Aorta (tissue), 5 donors: ENCODE data around the gene MTG1. TPM values are rescaled to one million over a fixed set of nuclear protein-coding genes. Genes with fewer than 3 reads are reported as not detected.

Source experiments
- ATAC-seq: fragments of 200-7000 bp; cut with Tn5 transposase; one replicate; pipeline ENCODE4 v1.9.1; 2022; ENCODE audit warnings: moderate library complexity; ENCODE audit not compliant: low FRiP score
- DNase-seq, 2 donors: peaks; one replicate each; pipeline ENCODE4 v3.0.0-alpha.2; 2020
- H3K27ac ChIP-seq, 2 donors: one replicate each; pipeline ENCODE4 v1.5.1; 2013; ENCODE audit warnings: low read length in 2 of 2, mild to moderate bottlenecking in 2 of 2, moderate library complexity in 2 of 2, control low read depth in 1 of 2, inconsistent platforms in 1 of 2, low read depth in 1 of 2
- H3K27me3 ChIP-seq, 2 donors: one replicate each; pipeline ENCODE4 v1.6.1; 2013; ENCODE audit warnings: control low read depth in 1 of 2, low read length in 1 of 2, mild to moderate bottlenecking in 1 of 2, moderate library complexity in 1 of 2; ENCODE audit not compliant: insufficient read depth in 2 of 2, control insufficient read depth in 1 of 2
- H3K36me3 ChIP-seq, 2 donors: one replicate each; pipeline ENCODE4 v1.6.1; 2013; ENCODE audit warnings: control low read depth in 1 of 2, low read length in 1 of 2, mild to moderate bottlenecking in 1 of 2; ENCODE audit not compliant: insufficient read depth in 2 of 2, control insufficient read depth in 1 of 2
- H3K4me1 ChIP-seq, 2 donors: one replicate each; pipeline ENCODE4 v1.6.1; 2013; ENCODE audit warnings: low read length in 2 of 2, control low read depth in 1 of 2, mild to moderate bottlenecking in 1 of 2, moderate library complexity in 1 of 2; ENCODE audit not compliant: insufficient read depth in 2 of 2, control insufficient read depth in 1 of 2
- H3K4me3 ChIP-seq, 2 donors: one replicate each; pipeline ENCODE4 v1.5.1; 2013; ENCODE audit warnings: low read length in 2 of 2, control low read depth in 1 of 2, mild to moderate bottlenecking in 1 of 2
- H3K9me3 ChIP-seq: one replicate; pipeline ENCODE4 v1.6.1; 2013; ENCODE audit warnings: mild to moderate bottlenecking, low read length; ENCODE audit not compliant: control insufficient read depth
- WGBS, 2 donors: extraction: QIAGEN DNeasy Blood & Tissue Kit; methylation state at CpG; one replicate each; pipeline ENCODE4 v1.1.7; 2013; 5-methylcytosine and 5-hydroxymethylcytosine counted together
- intact Hi-C, 2 donors: fragments of 100-400 bp; cut with DNase I; formaldehyde crosslinking; loops; one replicate each; pipeline versions ENCODE4 v1.14.2 to v1.15.0; 2022
- polyA plus RNA-seq, 2 donors: library from polyadenylated mRNA; stranded (reverse); fragments of 200-250 nt; gene quantifications; one replicate each; pipeline ENCODE4 v1.2.3, GENCODE V29; 2013
- total RNA-seq, 2 donors: library from RNA; stranded (reverse); fragmentation: NEBNext Ultra II Directional; extraction: Animal tissue kit (Norgen Biotek cat#: 25700); gene quantifications; one replicate each; pipeline ENCODE4 v1.2.1, GENCODE V29; 2021
- donor health status: healthy with polysubstance abuse.
- donor health status: Bipolar disorder and iron deficiency.
- donor health status: DM: no; HTN: no; CAD: no.
- donor health status: DM: no; HTN: no; CAD: no.
- donor health status: DM: yes; HTN: yes; CAD: no.

The MTG1 gene
- total and polyA plus RNA-seq, 4 donors: 13.1 to 39.3 (median 31.0) TPM

DNA sequence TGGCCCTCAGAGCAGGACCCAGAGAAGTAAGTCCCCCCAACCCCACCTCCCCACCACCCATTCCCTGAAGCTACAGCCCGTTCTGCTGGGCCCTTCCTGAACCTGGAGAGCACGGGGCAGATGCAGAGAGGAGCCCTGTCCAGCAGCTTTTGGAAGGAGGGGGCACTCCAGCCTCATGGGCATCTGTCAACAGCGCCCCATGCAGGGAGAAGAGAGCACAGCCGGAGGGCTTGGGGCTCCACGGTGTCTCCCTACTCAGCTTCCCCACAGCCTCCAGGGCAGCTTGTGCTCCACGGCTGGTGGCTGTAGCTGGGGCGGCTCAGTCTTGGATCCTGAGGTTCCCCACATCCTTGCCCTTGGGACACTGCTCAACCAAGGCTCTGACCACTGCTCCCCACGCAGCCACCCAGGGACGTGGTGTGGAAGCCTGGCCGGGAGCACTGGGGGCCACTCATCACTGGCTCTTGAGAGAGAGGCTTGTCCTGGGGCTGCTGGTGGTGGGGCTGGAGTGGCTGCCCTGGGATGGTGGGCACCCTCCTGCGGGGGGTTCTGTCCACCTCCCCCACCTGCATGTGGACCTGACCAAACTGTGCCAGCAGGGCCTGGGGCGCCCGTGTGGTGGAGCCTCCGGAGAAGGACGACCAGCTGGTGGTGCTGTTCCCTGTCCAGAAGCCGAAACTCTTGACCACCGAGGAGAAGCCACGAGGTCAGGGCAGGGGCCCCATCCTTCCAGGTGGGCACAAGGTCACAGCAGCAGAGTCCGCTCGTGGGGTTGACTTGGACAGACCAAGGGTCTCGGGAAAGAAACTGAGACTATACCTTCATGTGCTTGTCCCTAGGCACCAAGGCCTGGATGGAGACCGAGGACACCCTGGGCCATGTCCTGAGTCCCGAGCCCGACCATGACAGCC lies 42.3 kb upstream of the MTG1 start:
- DNase-seq (no peak), ATAC-seq (no peak)
- Histone ChIP-seq H3K9me3 (no peaks in the 10 kb centered on the region), H3K4me1 (no peaks in the 10 kb centered on the region), H3K27me3 (no peaks in the 10 kb centered on the region), H3K36me3 (no peaks in the 10 kb centered on the region), H3K4me3 (no peak overlapping the region), H3K27ac (no peak overlapping the region)
- intact Hi-C loops: no loop called here
- WGBS, 2 donors: 65 to 66% methylated on average over 24 of the region's 24 CpGs

DNA sequence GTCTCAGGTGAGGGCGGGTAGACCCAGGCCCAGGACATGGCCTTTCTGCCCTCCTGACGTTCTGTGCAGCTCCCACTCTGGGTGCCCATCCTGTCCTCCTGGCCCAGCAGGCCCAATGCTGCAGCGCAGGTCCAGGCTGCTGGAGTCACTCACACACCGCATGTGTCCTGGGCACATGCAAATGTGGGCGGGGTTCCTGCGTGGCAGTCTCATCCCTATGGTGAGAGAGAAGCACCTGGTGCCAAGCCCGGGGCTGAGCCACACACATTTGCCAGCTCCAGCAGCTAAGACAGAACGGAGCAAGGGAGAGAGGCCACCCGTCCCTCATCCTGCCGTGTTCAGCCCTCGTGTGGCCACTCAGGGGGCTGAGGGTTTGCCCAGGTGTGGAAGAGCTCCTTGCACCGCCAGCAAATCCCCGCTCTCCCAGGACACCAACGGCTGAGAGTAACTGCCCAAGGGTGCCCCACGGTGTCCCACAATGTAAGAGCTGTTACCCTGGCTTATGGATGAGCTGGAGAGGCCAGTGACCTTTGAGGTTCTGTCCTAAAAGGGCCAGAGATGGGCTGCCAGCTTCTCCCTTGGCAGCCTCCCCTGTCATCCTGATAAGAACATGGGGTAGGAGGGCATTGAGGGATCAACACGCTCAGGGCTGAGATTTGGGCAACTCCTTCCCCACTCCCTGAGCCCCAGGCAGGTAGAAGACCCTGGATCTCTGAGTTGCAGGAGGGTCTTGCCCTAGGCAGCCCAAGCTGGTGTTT lies 40.6 kb upstream of the MTG1 start:
- H3K9me3 ChIP-seq: no peaks in the 10 kb centered on the region
- no peaks in the 10 kb centered on the region for H3K4me1 ChIP-seq
- 81 to 83% methylated on average over 16 of the region's 16 CpGs for WGBS, 2 donors
- H3K4me3 ChIP-seq: no peak overlapping the region
- intact Hi-C loops: no loop called here
- DNase-seq (no peak), ATAC-seq (no peak)
- H3K27ac ChIP-seq: no peak overlapping the region
- no peaks in the 10 kb centered on the region for H3K36me3 ChIP-seq
- no peaks in the 10 kb centered on the region for H3K27me3 ChIP-seq

DNA sequence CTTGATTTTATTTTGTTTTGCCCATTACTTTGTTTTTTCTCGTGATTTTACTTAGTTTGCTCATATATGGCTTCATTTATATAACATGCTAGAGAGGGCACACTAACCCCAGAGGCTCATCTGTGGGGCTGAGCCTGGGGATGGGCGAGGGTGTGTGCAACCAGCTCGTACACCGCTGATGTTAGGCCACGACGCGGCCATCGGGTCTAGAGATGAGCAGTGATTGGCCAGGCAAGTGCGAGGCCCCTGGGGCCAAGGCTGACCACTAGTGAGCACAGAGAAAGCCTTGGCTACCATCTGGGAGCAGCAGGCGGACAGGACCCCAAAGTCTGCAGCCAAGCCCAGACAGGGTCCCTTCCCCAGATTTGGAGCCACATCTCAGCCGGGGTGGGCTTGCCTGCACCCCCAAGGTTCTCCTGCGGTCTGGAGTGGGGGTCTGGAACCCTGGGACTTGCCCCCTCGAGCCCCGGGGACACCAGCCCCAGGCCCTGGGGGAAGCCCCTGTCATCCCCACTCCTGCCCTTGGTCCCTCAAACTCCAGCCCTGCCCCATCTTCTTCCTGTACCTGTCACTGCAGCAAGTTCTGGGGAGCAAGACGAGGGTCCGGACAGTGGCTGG lies 39.9 kb upstream of the MTG1 start:
- ATAC-seq: no peak
- H3K27me3 ChIP-seq: no peaks in the 10 kb centered on the region
- WGBS, 2 donors: 87 to 96% methylated on average over 15 to 16 of the region's 16 CpGs

DNA sequence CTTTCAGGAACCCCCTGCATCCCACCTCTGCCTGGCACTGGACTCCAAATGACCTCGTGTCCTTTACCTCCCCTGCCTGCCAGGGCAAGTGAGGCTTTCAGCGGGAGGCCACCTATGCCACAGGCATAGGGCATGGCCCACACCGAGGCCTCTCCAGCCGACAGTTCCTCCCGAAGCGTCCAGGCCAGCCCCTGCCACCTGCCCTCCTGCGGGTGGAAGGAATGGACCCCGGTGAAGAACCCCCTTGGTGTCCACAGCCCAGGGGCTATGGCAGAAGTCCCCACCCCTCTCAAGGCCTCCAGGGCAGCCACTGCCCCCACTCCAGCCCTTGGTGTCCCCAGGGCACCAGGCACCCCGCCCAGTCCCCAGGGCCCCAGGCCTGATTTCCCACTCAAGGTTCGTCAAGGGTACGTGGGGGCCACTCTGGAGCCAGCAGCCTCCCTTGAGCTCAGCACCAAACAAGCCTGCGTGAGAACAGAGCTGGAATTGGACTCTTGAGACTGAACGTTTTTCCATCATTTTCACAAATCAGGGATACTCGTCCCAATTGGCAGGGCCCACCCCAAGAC lies 39.2 kb upstream of the MTG1 start:
- ATAC-seq: no peak
- intact Hi-C loops: no loop called here

More for the DNA sequence above, 39.9 kb upstream of the MTG1 start:
- Histone ChIP-seq H3K27ac (no peak overlapping the region), H3K4me3 (no peak overlapping the region), H3K9me3 (no peaks in the 10 kb centered on the region), H3K4me1 (no peaks in the 10 kb centered on the region), H3K36me3 (no peaks in the 10 kb centered on the region)
- intact Hi-C loops: no loop called here
- no peak for DNase-seq

DNA sequence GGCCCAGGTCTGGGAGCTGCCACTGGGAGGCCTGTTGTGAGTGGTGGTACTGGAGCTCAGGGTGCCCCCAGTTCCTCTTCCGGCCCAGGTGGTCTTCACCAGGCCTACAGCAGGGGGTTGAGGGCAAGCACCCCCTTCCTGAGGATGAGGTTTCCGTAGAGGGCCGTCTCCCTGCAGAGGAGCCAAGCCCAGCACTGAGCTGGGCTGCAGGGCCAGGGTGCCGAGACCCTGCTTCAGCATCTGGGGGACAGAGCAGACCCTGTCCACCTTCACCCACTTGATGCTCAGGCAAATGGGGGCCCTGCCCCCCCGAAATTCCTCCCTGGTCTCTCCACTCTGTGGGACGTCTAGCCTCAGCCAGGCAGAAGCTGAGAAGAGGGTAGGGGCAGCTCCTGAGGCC lies 38.7 kb upstream of the MTG1 start:
- ATAC-seq (no peak), DNase-seq (no peak)
- intact Hi-C loops: no loop called here
- Histone ChIP-seq H3K4me1 (no peaks in the 10 kb centered on the region), H3K4me3 (no peak overlapping the region), H3K27me3 (no peaks in the 10 kb centered on the region), H3K36me3 (no peaks in the 10 kb centered on the region), H3K27ac (no peak overlapping the region), H3K9me3 (no peaks in the 10 kb centered on the region)
- WGBS, 2 donors: 95 to 98% methylated on average over 6 of the region's 6 CpGs

More for the DNA sequence above, 39.2 kb upstream of the MTG1 start:
- WGBS, 2 donors: 93 to 94% methylated on average over 14 of the region's 14 CpGs
- no peak for DNase-seq
- Histone ChIP-seq H3K27ac (no peak overlapping the region), H3K4me3 (no peak overlapping the region), H3K4me1 (no peaks in the 10 kb centered on the region), H3K9me3 (no peaks in the 10 kb centered on the region), H3K36me3 (no peaks in the 10 kb centered on the region), H3K27me3 (no peaks in the 10 kb centered on the region)

DNA sequence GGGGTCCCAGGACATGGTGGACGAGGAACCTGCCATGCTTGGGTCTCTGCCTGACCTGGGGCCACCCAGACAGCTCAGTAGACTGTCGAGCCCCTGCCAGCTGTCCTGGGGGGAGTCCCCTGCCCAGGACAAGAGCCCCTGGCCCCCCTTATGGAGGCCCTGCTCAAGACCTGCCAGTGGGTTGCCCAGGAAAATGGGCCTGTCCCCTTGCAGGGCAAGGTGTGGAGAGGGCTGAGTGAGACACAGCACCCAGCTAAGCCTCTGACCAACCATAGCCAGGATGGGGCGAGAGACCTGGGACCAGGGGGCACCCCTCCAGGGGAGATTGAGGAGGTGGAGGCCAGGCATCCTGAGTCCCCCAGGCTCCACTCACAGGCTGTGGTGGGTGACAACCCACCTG lies 38.0 kb upstream of the MTG1 start:
- H3K27me3 ChIP-seq: no peaks in the 10 kb centered on the region
- intact Hi-C loops: no loop called here
- no peaks in the 10 kb centered on the region for H3K9me3 ChIP-seq
- H3K27ac ChIP-seq: no peak overlapping the region
- no peak for ATAC-seq
- no peak overlapping the region for H3K4me3 ChIP-seq
- H3K4me1 ChIP-seq: no peaks in the 10 kb centered on the region
- 97 to 100% methylated on average over 3 of the region's 3 CpGs for WGBS, 2 donors
- no peak for DNase-seq
- no peaks in the 10 kb centered on the region for H3K36me3 ChIP-seq

DNA sequence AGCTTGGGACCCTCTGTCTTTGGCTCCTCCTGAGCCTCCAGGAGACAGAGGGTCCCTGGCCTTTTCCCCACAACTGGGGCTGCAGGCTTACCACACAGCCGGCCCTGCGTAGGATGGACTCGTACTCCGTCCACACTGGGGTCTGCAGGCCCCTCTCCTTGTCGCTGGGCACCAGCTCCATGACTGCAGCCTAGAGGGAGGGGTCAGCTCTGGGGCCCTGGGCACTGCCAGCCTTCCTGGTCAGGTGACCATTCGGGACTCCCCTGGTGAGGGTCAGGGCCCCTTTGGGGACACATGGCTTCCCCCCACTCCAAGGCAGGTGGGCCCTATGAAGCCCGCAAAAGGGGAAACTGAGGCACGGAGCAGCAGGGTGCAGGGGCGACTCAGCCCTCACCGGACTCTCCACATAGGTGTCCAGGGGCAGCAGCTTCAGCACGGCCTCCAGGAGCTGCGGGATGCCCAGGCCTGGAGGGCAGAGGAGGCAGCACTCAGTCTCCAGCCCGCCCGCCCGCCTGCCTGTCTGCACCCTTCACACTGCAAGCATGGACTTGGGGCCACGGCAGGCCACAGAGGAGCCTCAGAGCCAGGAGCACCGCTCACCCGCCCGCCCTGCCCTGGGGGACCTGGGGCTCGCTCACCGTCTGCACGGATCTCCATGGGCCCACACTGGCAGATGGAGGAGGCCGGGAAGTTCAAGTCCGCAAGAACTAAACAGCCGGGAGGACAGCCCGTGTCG lies 37.2 kb upstream of the MTG1 start:
- Histone ChIP-seq H3K27me3 (no peaks in the 10 kb centered on the region), H3K9me3 (no peaks in the 10 kb centered on the region), H3K27ac (no peak overlapping the region), H3K36me3 (no peaks in the 10 kb centered on the region), H3K4me1 (no peaks in the 10 kb centered on the region), H3K4me3 (peak overlapping the region in 1 of 2 donors; percentile 51)
- intact Hi-C loops: no loop called here
- WGBS, 2 donors: 53 to 55% methylated on average over 25 to 27 of the region's 27 CpGs
- ATAC-seq (no peak), DNase-seq (no peak)
